Vagina (tissue), 2 donors: ENCODE data around the gene FEM1C.

Experiments
- CTCF ChIP-seq, 3 experiments: fragments of 450-650 bp in 2 of 3; fragments of 200-600 bp in 1 of 3; sonication (generic) in 1 of 3; IDR thresholded peaks; one replicate each; pipeline ENCODE4 v1.5.1; 2017 to 2019; ENCODE audit warnings: antibody characterized with exemption in 3 of 3, mild to moderate bottlenecking in 2 of 3, moderate library complexity in 2 of 3
- POLR2AphosphoS5 ChIP-seq, 2 donors: sonication (generic); formaldehyde crosslinking; IDR thresholded peaks; one replicate each; pipeline ENCODE4 v1.9.0; 2017; ENCODE audit warnings: antibody characterized with exemption in 2 of 2, mild to moderate bottlenecking in 2 of 2, low read depth in 1 of 2; ENCODE audit not compliant: insufficient read depth in 1 of 2

GRCh38 chr5:115544043-115544435 is 536 bp downstream of the FEM1C start:
- TF ChIP-seq CTCF (IDR thresholded peaks at IDR 0.05) = no peak
- TF ChIP-seq POLR2AphosphoS5 (IDR thresholded peaks at IDR 0.05; ENCODE audit: insufficient read depth in 1 of 2, low read depth in 1 of 2) = no peak
